ENCODE data around the gene SLC6A6.

- TF ChIP-seq, protein P1, sequence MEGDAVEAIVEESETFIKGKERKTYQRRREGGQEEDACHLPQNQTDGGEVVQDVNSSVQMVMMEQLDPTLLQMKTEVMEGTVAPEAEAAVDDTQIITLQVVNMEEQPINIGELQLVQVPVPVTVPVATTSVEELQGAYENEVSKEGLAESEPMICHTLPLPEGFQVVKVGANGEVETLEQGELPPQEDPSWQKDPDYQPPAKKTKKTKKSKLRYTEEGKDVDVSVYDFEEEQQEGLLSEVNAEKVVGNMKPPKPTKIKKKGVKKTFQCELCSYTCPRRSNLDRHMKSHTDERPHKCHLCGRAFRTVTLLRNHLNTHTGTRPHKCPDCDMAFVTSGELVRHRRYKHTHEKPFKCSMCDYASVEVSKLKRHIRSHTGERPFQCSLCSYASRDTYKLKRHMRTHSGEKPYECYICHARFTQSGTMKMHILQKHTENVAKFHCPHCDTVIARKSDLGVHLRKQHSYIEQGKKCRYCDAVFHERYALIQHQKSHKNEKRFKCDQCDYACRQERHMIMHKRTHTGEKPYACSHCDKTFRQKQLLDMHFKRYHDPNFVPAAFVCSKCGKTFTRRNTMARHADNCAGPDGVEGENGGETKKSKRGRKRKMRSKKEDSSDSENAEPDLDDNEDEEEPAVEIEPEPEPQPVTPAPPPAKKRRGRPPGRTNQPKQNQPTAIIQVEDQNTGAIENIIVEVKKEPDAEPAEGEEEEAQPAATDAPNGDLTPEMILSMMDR (IDR thresholded peaks at IDR 0.05; ENCODE audit: low read length), result no peak
- TF ChIP-seq EZH2 (IDR thresholded peaks at IDR 0.05; ENCODE audit: borderline replicate concordance, low read length), result no peak
Observed at GRCh38 chr3:14457999-14458398, 55.6 kb downstream of the SLC6A6 start.

Measured in OCI-LY1 (cell line).